HCT116 (cell line): ENCODE data around the gene RIBC2.

Source experiments
- FOSL1 ChIP-seq: IDR thresholded peaks from 2 replicates; pipeline ENCODE4 v1.6.1; 2012; ENCODE audit warnings: low read depth
- RAD21 ChIP-seq: IDR thresholded peaks from 2 replicates; pipeline ENCODE4 v1.6.1; 2012; ENCODE audit warnings: low read depth, mild to moderate bottlenecking
- SP1 ChIP-seq: IDR thresholded peaks from 2 replicates; pipeline ENCODE4 v1.6.1; 2012; ENCODE audit warnings: low read depth

DNA sequence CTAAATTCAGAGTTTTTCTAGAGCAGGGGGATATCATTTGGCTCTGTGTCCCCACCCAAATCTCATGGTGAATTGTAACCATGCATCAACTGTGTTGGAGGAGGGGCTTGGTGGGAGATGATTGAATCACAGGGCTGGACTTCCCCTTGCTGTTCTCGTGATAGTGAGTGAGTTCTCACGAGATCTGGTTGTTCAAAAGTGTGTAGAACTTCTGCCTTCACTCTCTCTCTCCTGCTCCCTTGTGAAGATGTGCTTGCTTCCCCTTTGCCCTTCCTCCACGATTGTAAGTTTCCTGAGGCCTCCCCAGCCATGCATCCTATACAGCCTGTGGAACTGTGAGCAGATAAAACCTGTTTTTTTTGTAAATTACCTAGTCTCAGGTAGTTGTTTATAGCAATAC is 67.2 kb downstream of the RIBC2 start:
- no peak for TF ChIP-seq SP1
- TF ChIP-seq FOSL1 = no peak
- no peak for TF ChIP-seq RAD21
